HG03135 (cell line): ENCODE results near the gene ZNF718.
"Not testable (repeated sequence)": the region's sequence is repeated elsewhere in the genome, so short reads cannot be mapped to it uniquely, and the experiment has no call there.

Source experiments
- ATAC-seq: cut with Tn5 transposase; IDR thresholded peaks from one replicate; pipeline ENCODE4 v1.9.1; 2021; ENCODE audit warnings: mild to moderate bottlenecking, moderate library complexity; ENCODE audit not compliant: unreplicated experiment

ZNF718 gene

GRCh38 chr4:147233-147632, 22.9 kb downstream of the ZNF718 start:
- ATAC-seq = no peak

- ATAC-seq = no peak
These were observed 37.4 kb downstream of the ZNF718 start for GRCh38 chr4:161496-162284.

DNA sequence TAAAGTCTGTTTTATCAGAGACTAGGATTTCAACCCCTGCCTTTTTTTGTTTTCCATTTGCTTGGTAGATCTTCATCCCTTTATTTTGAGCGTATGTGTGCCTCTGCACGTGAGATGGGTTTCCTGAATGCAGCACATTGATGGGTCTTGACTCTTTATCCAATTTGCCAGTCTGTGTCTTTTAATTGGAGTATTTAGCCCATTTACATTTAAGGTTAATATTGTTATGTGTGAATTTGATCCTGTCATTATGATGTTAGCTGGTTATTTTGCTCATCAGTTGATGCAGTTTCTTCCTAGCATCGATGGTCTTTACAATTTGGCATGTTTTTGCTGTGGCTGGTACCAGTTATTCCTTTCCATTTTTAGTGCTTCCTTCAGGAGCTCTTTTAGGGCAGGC, 45.3 kb downstream of the ZNF718 start:
- not testable (repeated sequence) for ATAC-seq

- not testable (repeated sequence) for ATAC-seq
These were observed 47.0 kb downstream of the ZNF718 start for GRCh38 chr4:171318-171717.

- no peak for ATAC-seq
These were observed 49.5 kb downstream of the ZNF718 start for GRCh38 chr4:173666-174314.

- no peak for ATAC-seq
These were observed 51.7 kb downstream of the ZNF718 start for GRCh38 chr4:175986-176385.

DNA sequence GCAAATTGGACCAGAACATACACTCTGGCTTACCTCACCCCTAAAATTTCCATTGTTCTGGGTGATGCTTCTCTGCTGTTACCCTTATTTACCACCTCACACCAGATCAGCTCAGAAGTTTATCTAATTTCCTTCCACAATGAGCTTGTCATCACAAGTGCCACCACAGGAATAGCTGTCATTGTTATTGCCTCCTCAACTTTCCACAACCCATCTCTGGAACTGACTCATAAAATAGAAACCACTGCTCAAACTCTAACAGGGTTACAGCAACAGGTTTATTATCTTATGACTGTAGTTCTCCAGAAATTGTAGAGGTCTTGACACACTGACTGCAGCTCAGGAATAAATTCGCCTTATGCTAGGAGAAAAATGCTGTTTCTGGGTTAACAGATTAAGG, 52.7 kb downstream of the ZNF718 start:
- ATAC-seq = no peak

DNA sequence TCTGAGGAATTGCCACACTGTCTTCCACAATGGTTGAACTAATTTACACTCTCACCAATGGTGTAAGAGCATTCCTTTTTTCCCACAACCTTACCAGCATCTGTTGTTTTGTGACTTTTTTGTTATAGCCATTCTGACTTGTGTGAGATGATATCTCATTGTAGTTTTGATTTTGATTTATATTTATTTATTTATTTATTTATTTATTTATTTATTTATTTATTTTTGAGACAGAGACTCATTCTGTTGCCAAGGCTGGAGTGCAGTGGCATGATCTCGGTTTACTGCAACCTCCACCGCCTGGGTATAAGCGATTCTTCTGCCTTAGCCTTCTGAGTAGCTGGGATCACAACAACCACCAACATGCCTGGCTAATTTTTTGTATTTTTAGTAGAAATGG, 57.9 kb downstream of the ZNF718 start:
- not testable (repeated sequence) for ATAC-seq

DNA sequence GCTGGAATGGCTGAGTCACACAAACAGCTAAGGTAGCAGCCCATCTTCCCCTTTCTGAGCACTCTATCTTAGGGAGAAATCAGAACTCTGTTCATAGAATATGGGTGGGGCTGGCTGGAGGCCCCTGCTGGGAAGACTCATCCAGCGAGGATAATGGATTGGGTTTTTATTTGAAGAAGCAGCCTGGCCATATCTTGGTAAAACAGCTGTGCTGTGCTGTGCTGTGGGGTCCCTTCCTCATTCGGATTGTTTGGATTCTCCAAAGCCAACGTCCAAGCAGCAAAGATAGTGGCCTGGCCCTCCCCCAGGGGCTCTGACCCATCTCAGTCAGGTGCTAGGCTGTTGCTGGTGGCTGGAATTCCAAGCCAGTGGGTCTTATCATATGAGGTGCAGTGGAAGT, 63.8 kb downstream of the ZNF718 start:
- no peak for ATAC-seq

- ATAC-seq = not testable (repeated sequence)
These were observed 70.9 kb downstream of the ZNF718 start for GRCh38 chr4:195159-195558.

DNA sequence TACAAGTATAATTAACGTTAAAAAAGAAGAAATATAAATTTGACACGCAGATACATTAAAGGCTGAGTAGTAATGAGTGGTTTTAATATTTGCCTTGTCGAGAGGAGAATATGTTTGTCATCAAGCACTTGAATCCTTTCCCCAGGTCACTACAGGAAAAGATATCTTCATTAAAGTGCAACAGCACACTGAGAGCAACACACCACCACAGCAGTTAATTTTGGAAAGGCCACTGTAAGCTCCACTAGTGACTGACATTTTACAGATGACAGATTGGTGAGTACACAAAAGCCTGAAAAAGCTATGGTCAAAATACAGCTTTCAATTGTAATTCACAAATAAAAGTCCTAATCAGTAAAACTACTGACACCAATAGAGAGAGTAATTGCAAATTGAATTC, 76.6 kb downstream of the ZNF718 start:
- no peak for ATAC-seq

DNA sequence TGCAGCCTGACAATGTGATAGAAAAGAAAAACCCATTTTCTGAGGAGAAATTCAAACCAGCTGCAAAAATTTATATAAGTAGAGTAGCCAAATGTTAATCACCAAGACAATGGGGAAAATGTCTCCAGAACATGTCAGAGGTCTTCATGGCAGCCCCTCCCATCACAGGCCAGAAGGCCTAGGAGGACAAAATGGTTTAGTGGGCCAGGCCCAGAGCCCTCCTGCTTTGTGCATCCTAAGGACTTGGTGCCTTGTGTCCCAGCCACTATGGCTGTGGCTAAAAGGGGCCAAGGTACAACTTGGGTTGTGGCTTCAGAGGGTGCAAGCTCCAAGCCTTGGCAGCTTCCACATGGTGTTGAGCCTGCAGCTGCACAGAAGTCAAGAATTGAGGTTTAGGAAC, 78.5 kb downstream of the ZNF718 start:
- not testable (repeated sequence) for ATAC-seq

GRCh38 chr4:205097-205756, 80.9 kb downstream of the ZNF718 start:
- ATAC-seq = no peak

- no peak for ATAC-seq
These were observed 81.8 kb downstream of the ZNF718 start for GRCh38 chr4:206054-206453.

GRCh38 chr4:208416-209096, 84.3 kb downstream of the ZNF718 start:
- not testable (repeated sequence) for ATAC-seq

DNA sequence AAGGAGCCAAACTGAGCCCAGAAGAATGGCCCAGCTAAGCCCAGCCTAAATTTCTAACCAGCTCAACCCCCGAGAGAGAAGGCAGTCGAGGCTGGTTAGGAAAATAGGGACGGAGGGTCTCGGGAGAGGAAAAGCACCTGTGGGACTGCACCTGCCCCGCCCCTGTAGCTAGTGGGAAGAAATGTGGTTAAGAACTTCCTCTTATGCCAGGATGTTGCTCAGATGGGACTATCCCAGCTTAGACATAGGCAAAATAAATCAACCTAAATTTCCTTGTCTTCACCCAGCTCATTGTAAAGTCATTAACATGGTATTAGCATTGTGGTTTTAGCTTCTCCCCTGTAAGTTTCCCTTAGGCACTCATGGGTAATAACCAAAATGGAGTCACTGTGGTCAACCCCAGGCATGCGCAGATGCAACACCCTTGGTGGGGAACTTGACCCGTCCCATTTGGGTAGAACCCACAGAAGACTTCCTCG, 86.8 kb downstream of the ZNF718 start:
- no peak for ATAC-seq

GRCh38 chr4:212438-213188, 88.3 kb downstream of the ZNF718 start:
- ATAC-seq = no peak

- ATAC-seq = not testable (repeated sequence)
These were observed 88.9 kb downstream of the ZNF718 start for GRCh38 chr4:213189-213535.
